Epithelial cell of prostate (primary cell): ENCODE data around the gene IKBKE.
A peak's percentile ranks its signal among the peaks of the same experiment; 100 is the strongest.

Source experiments
- DNase-seq: peaks from one replicate; pipeline ENCODE4 v3.0.0-alpha.2; 2011; ENCODE audit warnings: low read depth, low spot score
- H3K27ac ChIP-seq: fragments of 450-650 bp; 2 replicates; pipeline ENCODE4 v1.5.1; 2017; ENCODE audit warnings: mild to moderate bottlenecking

The IKBKE gene

DNA sequence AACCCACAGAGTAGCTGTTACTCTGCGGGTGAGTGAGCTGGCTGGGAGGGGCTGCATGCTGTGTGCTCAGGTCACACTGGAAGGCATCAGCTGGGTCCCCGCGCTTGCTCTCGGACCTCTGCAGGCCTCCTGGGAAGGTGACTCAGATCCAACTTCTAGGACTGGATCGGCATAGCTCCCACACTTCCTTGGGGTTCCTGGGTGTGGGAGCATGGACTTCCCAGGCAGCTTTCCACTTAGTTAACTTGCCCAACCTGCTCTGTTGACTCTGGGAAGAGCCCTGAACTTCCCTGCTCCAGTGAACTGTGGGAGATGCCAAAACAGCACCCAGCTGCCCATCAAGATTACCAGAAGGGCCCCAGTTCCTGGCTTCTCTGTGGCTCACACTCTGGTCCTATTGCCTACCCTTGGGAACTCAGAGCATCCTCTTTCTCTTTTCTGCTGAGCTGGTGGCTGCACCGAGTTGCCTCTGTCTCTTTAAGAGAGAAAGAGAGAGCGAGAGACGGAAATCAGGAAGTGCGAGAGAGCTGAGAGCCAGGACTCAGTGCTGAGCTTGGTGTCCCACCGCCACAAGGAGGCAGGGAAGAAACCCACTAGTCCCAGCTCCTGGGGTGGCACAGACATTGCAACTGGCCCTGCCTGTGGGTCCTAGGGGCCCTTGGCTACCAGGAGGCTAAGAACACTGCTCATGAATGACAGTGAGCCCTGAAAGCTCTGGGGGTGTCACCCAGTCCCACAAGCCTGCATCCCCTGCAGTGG is at the start of gene IKBKE:
IKBKE (plus strand) TSS at position 544 of the 759 bp plus-strand sequence. CDS start 2,752 bp downstream, outside the sequence.
- peak within 1 kb of the TSS; percentile 64 for H3K27ac ChIP-seq

DNA sequence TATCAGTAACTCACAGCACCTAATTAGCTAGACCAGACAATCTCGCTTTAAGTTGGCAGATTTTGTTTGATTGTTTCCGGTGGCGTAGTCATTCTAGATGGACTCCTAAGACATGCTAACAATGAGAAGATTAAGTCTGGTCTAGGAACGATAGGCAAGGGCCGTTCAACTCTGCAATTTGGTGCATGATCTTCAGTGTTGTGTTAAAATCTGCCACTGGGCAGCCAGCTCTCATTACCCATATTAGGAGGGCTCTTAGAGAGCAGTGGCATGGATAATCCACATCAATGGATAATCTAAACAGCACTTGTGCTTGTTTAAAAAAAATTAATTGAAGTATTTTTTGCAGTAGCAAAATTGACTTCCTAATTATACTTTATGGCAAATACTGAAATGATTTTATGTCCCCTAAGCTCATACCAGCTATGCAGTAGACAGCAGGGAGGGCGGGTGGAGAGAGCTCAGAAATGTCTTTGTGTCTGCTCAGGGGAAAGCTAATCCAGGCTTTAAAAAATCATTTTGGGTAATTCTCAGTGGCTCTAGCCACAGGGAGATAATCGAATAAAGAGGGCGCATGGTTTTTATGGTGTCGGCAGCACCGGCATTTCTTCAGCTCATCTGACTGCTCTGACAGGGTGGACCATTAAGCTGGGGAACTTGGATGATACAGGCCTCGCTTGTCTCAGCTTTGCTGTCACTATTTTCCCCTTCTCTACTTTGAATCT is 48.5 kb upstream of the IKBKE start:
- DNase-seq: no peak
- no peak overlapping the region for H3K27ac ChIP-seq

More for the DNA sequence above, at the start of gene IKBKE:
- DNase-seq: no peak

- H3K27ac ChIP-seq: no peak overlapping the region
- no peak for DNase-seq
These were observed 47.8 kb upstream of the IKBKE start for GRCh38 chr1:206422525-206422924.

DNA sequence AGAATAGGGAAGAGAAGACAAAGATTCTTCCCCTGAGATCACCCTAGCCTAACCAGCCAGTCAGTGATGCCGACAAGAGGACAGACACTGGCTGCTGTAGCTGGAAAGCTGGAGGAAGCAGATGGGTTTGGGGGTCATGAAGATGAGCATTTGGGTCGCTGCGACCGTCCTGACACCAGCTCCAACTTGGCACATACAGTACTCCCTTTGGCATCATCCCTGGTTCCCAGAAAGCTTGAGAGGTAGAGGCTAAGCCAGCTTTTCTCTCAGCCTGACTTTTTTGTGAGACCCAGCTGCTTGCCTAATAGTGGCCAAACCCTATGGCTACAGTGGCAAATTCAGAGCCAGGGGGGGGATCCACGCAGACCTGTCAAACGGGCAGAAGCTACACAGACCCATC is 43.0 kb upstream of the IKBKE start:
- no peak for DNase-seq
- H3K27ac ChIP-seq: no peak overlapping the region

GRCh38 chr1:206429421-206429820 is 40.9 kb upstream of the IKBKE start:
- H3K27ac ChIP-seq: peak overlapping the region; percentile 85
- DNase-seq: no peak

- peak; percentile 94 for DNase-seq
- peak overlapping the region; percentile 85 for H3K27ac ChIP-seq
These were observed 40.0 kb upstream of the IKBKE start for GRCh38 chr1:206430031-206430983.

- no peak for DNase-seq
- no peak overlapping the region for H3K27ac ChIP-seq
These were observed 34.8 kb upstream of the IKBKE start for GRCh38 chr1:206435445-206435844.

DNA sequence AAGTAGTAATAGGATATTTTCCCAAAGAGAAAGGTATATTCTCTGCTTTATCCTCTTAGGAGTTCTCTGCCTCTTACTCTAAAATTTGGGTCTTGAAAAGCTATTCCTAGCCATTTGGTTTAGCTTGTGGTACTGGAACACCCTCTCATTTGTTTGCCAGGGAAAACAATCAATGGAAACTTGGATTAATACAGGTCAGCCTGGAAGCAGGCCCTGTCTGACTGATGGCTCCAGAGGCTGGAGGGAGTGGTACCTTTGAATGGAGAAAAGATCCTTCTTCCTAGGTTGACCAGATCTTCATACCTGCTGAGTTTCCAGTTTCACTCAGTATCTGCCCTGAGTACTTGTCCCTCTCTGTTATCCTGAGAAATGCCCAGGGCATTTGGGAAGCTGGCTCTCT is 31.7 kb upstream of the IKBKE start:
- no peak for DNase-seq
- H3K27ac ChIP-seq: no peak overlapping the region

- DNase-seq: no peak
- no peak overlapping the region for H3K27ac ChIP-seq
These were observed 31.1 kb upstream of the IKBKE start for GRCh38 chr1:206439205-206439604.

DNA sequence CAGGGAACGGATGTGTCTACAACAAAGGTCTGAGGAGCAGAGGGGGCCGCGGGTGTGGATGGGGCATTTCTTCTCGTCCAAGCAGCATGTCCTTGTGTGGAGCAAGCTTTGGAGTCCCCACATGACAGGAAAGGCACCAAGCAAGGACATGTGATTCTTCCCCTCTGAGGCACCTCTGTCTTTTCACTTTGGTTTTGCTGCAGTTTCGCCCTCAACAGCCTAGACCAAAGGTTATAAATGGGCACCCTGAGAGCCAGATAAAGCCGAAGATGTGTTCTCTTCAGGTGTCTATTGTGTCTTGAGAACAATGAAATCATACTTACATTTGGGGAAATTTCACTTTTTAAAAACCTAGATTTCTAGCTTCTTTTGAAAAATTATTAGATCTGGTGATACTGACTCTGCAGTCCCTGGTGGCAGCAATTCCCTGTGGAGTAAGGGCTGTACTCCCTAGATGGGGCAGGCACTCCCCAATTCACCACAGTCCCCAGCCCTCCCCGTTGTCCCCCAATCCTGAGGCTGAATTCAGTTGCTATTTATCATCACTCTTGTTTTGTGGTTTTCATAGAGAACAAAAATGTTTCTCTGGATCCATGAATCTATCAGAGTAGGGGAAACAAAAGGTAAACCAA is 28.8 kb upstream of the IKBKE start:
- H3K27ac ChIP-seq: no peak overlapping the region
- DNase-seq: no peak

DNA sequence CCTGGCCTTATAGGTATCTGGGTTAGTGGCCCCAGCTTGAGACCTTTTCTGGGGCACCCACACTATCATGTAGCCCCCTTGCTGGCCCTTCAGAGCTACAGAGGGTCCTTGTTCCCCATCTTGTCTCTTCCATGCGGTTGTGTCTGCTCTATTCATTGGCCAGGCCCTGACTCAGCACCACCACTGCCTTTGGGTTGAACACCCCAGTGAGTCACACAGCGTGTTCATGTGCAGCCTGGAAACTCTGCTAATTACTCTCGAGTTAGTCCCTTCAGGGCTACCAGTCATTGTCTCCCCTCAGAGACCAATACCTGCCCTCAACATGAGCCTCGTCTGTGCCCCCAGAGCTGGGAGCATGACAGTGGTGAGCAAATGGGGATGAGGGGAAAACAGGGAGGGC is 28.2 kb upstream of the IKBKE start:
- peak; percentile 45 for DNase-seq
- H3K27ac ChIP-seq: no peak overlapping the region

DNA sequence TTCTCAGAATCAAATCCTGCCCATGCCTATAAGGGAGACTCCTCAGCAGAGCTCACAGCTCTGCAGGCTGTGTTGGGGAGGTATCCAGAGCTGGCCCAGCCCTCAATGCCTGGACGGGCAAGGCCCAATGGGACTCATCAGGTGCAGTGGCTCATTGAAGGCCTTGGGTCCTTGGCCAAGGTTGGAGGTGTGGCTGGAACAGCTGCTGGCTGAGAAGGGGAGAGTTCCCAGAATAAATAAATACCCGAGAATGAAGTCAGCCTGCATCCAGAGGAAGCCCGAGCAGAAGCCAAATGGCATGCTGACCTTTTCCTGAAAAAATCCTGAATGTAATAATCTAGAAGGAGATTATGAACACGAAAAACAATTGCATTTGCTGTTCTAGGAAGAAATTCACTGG is 25.2 kb upstream of the IKBKE start:
- no peak overlapping the region for H3K27ac ChIP-seq

GRCh38 chr1:206445911-206446356 is 24.3 kb upstream of the IKBKE start:
- no peak overlapping the region for H3K27ac ChIP-seq
- DNase-seq: no peak

More for the DNA sequence above, 25.2 kb upstream of the IKBKE start:
- DNase-seq: no peak

GRCh38 chr1:206446688-206447421 is 23.4 kb upstream of the IKBKE start:
- DNase-seq: no peak

DNA sequence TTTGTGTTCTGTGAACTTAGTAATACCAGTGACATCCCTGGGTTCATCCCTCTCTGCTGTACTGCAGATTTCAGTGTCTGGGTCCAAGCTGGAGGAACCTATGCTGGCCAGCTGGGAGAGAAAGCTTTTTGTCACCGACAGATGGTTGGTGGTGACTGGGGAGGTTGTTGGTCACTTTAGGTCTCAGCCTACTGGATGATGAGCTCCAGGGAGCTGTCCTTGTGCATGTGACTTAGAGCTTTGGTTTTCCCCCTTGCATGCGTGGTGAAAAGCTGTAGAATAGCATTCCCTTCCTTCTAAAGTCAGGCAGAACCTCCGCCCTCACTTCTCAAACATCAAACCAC is 22.9 kb upstream of the IKBKE start:
- no peak overlapping the region for H3K27ac ChIP-seq
- DNase-seq: no peak

More at GRCh38 chr1:206446688-206447421, 23.4 kb upstream of the IKBKE start:
- no peak overlapping the region for H3K27ac ChIP-seq

GRCh38 chr1:206447792-206448191 is 22.5 kb upstream of the IKBKE start:
- DNase-seq: no peak
- H3K27ac ChIP-seq: no peak overlapping the region

DNA sequence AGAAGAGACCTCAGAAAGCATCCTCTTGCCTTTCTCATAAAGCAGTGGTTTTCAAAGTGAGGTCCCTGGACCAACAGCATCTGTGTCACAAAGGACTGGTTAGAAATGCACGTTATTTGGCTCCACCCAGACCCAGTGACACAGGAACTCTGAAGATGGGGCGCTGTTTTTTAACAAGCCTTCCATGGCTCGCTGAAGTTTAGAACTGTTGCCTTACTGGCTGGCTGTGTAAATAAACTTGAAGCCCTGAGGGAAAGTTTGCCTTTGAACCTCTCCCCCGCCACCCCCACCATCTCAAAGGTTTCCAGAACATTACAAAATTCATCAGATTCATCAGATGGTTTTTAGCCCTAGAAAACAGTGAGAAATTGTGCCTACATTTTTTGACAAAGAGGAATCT is 21.8 kb upstream of the IKBKE start:
- H3K27ac ChIP-seq: no peak overlapping the region

GRCh38 chr1:206449565-206449964 is 20.7 kb upstream of the IKBKE start:
- DNase-seq: no peak
- H3K27ac ChIP-seq: no peak overlapping the region

More for the DNA sequence above, 21.8 kb upstream of the IKBKE start:
- no peak for DNase-seq

GRCh38 chr1:206450281-206450680 is 20.0 kb upstream of the IKBKE start:
- DNase-seq: no peak
- no peak overlapping the region for H3K27ac ChIP-seq
